AG04450 (cell line): ENCODE results near the gene TREH. TPM values are rescaled to one million over a fixed set of nuclear protein-coding genes. Genes with fewer than 3 reads are reported as not detected.
"Not testable (repeated sequence)": the region's sequence is repeated elsewhere in the genome, so short reads cannot be mapped to it uniquely, and the experiment has no call there.

Source experiments
- CTCF ChIA-PET: fragments of 300-600, 350-600 bp; formaldehyde crosslinking; extraction: SDS; loops from one replicate; lab custom pipeline; 2022; ENCODE audit warnings: antibody characterized with exemption, inconsistent platforms; lab: Charles Lee
- POLR2A ChIA-PET: fragments of 350-600 bp; formaldehyde crosslinking; extraction: SDS; loops from one replicate; lab custom pipeline; 2021; ENCODE audit warnings: antibody characterized with exemption, inconsistent platforms; lab: Yijun Ruan, JAX
- DNase-seq: peaks from one replicate; pipeline ENCODE4 v3.0.0-alpha.2; 2011; ENCODE audit warnings: low read depth, low spot score
- H3K27ac ChIP-seq: one replicate; pipeline ENCODE4 v1.5.1; 2012; ENCODE audit warnings: low read depth, low read length, control low read depth
- H3K27me3 ChIP-seq: one replicate; pipeline ENCODE4 v1.6.0; 2012; ENCODE audit warnings: low read length; ENCODE audit not compliant: control insufficient read depth, insufficient read depth
- H3K4me3 ChIP-seq: 2 replicates; pipeline ENCODE4 v1.5.1; 2011; ENCODE audit warnings: mild to moderate bottlenecking, low read depth, low read length, control low read depth
- H3K9me3 ChIP-seq: 2 replicates; pipeline ENCODE4 v1.5.1; 2012; ENCODE audit warnings: low read length; ENCODE audit not compliant: control insufficient read depth, insufficient read depth
- polyA plus RNA-seq: library from polyadenylated mRNA; depleted of rRNA; stranded (reverse); fragments of >200 nt; gene quantifications from 2 replicates; pipeline ENCODE4 v1.2.3, GENCODE V29; 2011
- TF ChIP-seq, protein P1 (sequence below): IDR thresholded peaks from 2 replicates; pipeline ENCODE4 v1.5.1; 2011; ENCODE audit warnings: low read depth, low read length, control low read depth, inconsistent platforms

The TREH gene
- polyA plus RNA-seq, 1 experiment = not detected

DNA sequence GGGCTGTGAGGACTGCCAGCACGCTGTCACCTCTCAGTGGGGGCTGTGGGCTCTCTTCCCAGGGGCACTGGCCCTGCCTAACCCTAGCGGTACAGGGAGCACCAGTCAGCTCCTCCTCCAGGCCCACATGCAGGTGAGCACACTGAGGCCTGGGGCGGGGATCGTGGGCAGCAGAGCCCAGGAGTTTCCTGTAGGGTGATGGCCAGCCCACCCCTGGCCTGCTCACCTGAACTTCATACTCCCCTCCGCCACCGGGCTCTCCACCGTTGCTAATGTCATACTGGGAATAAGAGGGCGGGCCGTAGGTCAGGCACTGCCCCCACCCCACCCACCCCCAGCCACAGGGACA is 10.0 kb upstream of the TREH start:
- H3K27ac ChIP-seq = no peak overlapping the region
- H3K4me3 ChIP-seq = no peak overlapping the region
- CTCF ChIA-PET = interaction anchor here (0.6 to 5.3 kb wide), 51 partner anchors 9 to 650 kb away, joined by 3 to 63 read pairs (median 5); partner anchors contain the start of genes BCL9L, DDX6 and UPK2
- no peak for DNase-seq
- H3K27me3 ChIP-seq = peaks cover 9% of the 10 kb centered on the region
- TF ChIP-seq, protein P1, sequence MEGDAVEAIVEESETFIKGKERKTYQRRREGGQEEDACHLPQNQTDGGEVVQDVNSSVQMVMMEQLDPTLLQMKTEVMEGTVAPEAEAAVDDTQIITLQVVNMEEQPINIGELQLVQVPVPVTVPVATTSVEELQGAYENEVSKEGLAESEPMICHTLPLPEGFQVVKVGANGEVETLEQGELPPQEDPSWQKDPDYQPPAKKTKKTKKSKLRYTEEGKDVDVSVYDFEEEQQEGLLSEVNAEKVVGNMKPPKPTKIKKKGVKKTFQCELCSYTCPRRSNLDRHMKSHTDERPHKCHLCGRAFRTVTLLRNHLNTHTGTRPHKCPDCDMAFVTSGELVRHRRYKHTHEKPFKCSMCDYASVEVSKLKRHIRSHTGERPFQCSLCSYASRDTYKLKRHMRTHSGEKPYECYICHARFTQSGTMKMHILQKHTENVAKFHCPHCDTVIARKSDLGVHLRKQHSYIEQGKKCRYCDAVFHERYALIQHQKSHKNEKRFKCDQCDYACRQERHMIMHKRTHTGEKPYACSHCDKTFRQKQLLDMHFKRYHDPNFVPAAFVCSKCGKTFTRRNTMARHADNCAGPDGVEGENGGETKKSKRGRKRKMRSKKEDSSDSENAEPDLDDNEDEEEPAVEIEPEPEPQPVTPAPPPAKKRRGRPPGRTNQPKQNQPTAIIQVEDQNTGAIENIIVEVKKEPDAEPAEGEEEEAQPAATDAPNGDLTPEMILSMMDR = no peak
- peaks cover 3% of the 10 kb centered on the region for H3K9me3 ChIP-seq
- POLR2A ChIA-PET = no interaction called here

DNA sequence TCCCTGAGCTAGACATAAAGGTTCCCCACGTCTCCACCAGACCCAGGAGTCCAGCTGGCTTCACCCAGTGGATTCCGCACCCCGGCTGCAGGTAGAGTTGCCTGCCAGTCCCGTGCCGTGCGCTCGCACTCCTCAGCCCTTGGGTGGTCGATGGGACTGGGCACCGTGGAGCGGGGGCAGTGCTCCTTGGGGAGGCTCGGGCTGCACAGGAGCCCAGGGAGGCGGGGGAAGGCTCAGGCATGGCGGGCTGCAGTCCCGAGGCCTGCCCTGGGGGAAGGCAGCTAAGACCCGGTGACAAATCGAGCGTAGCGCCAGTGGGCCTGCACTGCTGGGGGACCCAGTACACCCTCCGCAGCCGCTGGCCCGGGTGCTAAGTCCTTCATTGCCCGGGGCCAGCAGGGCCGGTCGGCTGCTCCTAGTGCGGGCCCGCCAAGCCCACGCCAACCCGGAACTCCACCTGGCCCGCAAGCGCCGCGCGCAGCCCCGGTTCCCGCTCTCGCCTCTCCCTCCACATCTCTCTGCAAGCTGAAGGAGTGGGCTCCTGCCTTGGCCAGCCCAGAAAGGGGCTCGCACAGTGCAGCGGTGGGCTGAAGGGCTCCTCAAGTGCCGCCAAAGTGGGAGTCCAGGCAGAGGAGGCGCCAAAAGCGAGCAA is 9.5 kb upstream of the TREH start:
- Histone ChIP-seq H3K27me3 (peaks cover 10% of the 10 kb centered on the region), H3K4me3 (no peak overlapping the region), H3K27ac (no peak overlapping the region), H3K9me3 (no peaks in the 10 kb centered on the region; the same call in 1 of the 2 replicates)
- ChIA-PET CTCF (interaction anchor here (0.6 to 5.3 kb wide), 37 partner anchors 8 to 651 kb away, joined by 3 to 63 read pairs (median 6); partner anchors contain the start of genes BCL9L, DDX6 and UPK2), POLR2A (no interaction called here)
- DNase-seq = no peak
- TF ChIP-seq, protein P1 = no peak

DNA sequence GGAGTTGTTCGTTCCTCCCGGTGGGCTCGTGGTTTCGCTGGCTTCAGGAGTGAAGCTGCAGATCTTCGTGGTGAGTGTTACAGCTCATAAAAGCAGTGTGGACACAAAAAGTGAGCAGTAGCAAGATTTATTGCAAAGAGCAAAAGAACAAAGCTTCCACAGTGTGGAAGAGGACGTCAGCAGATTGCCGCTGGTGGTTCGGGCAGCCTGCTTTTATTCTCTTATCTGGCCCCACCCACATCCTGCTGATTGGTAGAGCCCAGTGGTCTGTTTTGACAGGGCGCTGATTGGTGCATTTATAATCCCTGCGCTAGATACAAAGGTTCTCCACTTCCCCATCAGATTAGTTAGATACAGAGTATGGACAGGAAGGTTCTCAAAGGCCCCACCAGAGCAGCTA is 8.9 kb upstream of the TREH start:
- H3K27me3 ChIP-seq = peaks cover 10% of the 10 kb centered on the region
- H3K4me3 ChIP-seq, POLR2A ChIA-PET, DNase-seq, H3K27ac ChIP-seq, H3K9me3 ChIP-seq: not testable (repeated sequence)
- CTCF ChIA-PET = interaction anchor here (0.6 to 5.3 kb wide), 5 partner anchors 25 to 267 kb away, joined by 3 to 63 read pairs (median 14); partner anchors contain the start of genes BCL9L and UPK2

DNA sequence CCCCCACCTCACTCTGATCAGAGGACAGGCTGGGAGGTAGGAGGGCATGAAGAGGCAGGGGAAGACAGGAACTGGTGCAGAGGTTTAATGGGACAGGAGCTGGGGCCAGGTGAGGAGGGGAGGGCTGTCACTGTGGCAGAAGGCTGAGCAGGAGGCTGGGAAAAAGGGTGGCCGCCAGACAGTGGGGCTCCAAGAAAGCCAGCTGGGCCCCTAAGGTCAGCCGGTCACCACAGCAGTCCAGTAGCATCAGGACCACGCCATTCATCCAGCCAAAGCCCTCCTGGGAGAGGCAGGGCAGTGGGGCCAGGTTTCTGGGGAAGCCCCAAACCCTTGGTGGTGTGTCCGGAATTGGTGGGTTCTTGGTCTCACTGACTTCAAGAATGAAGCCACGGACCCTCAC is 8.5 kb upstream of the TREH start:
- H3K4me3 ChIP-seq = no peak overlapping the region
- TF ChIP-seq, protein P1 = no peak
- ChIA-PET POLR2A (no interaction called here), CTCF (interaction anchor here (3.6 to 5.3 kb wide), 2 partner anchors 245 to 268 kb away, joined by 57 to 63 read pairs; partner anchors contain the start of gene UPK2)
- H3K27ac ChIP-seq = no peak overlapping the region
- no peak for DNase-seq
- H3K9me3 ChIP-seq = no peaks in the 10 kb centered on the region; the same call in 1 of the 2 replicates
- peaks cover 10% of the 10 kb centered on the region for H3K27me3 ChIP-seq

DNA sequence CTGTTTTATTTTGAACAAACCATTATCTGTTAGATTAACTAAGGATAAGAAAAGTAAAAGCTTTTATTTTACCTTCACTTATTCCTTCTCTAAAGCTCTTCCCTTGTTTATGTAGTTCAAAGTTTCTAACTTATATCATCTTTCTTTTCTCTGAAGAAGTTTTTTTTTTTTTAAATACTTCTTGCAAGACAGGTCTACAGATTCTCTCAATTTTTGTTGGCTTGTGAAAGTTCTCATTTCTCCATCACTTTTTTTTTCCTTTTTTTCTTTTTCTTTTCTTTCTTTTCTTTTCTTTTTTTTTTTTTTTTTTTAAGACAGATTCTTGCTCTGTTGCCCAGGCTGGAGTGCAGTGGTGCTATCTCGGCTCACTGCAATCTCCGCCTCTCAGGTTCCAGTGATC is 4.7 kb upstream of the TREH start:
- TF ChIP-seq, protein P1 = no peak
- no peaks in the 10 kb centered on the region; the same call in 1 of the 2 replicates for H3K9me3 ChIP-seq
- no peak for DNase-seq
- ChIA-PET POLR2A (no interaction called here), CTCF (interaction anchor here (0.6 to 1.6 kb wide), 6 partner anchors 21 to 251 kb away, joined by 3 to 7 read pairs (median 4); no protein-coding TSS in a partner anchor)
- H3K27ac ChIP-seq = no peak overlapping the region
- no peak overlapping the region for H3K4me3 ChIP-seq
- peaks cover 16% of the 10 kb centered on the region for H3K27me3 ChIP-seq

DNA sequence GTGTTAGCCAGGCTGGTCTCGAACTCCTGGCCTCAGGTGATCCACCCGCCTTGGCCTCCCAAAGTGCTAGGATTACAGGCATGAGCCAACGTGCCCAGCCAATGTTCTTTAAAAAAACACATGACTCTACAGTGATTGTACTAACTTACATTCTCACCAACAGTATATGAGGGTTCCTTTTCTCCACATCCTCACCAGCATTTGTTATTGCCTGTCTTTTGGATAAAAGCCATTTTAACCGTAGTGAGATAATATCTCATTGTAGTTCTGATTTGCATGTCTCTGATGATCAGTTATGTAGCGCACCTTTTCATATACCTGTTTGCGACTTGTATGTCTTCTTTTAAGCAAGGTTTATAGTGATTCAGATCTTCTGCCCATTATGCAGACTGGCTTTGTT is 3.5 kb upstream of the TREH start:
- CTCF ChIA-PET, H3K4me3 ChIP-seq, H3K27ac ChIP-seq, H3K9me3 ChIP-seq, DNase-seq, POLR2A ChIA-PET: not testable (repeated sequence)
- H3K27me3 ChIP-seq = peaks cover 16% of the 10 kb centered on the region
